Activated naive CD8-positive, alpha-beta T cell treated with anti-CD3 and anti-CD28 coated beads, Interleukin-2, amount 50 U/mL, for 24 hours (primary cell): ENCODE data around the gene RUSC1.
A peak's percentile ranks its signal among the peaks of the same experiment; 100 is the strongest.
"Not testable (repeated sequence)": the region's sequence is repeated elsewhere in the genome, so short reads cannot be mapped to it uniquely, and the experiment has no call there.

Experiments used
- ATAC-seq: fragments of 150-1000 bp; cut with Tn5 transposase; one replicate; pipeline ENCODE4 v1.10.0; 2021
- DNase-seq: peaks from one replicate; pipeline ENCODE4 v3.0.0; 2021
- H3K27ac Mint-ChIP-seq: one replicate; pipeline ENCODE4 v1.8.0; 2021; ENCODE audit warnings: mild to moderate bottlenecking, mixed read lengths
- H3K27me3 Mint-ChIP-seq: one replicate; pipeline ENCODE4 v1.8.0; 2021; ENCODE audit warnings: mixed read lengths
- H3K36me3 Mint-ChIP-seq: one replicate; pipeline ENCODE4 v1.8.0; 2021; ENCODE audit warnings: low read depth, mixed read lengths
- H3K4me1 Mint-ChIP-seq: one replicate; pipeline ENCODE4 v1.8.0; 2021; ENCODE audit warnings: mixed read lengths
- H3K4me3 Mint-ChIP-seq: one replicate; pipeline ENCODE4 v1.8.0; 2021; ENCODE audit warnings: mild to moderate bottlenecking, moderate library complexity, mixed read lengths
- H3K9me3 Mint-ChIP-seq: one replicate; pipeline ENCODE4 v1.8.0; 2021; ENCODE audit warnings: mixed read lengths

The RUSC1 gene

GRCh38 chr1:155325603-155325893, 4.9 kb downstream of the RUSC1 start:
- Mint-ChIP-seq H3K4me3 (peak overlapping the region; percentile 55), H3K27ac (peak overlapping the region; percentile 68), H3K27me3 (no peaks in the 10 kb centered on the region), H3K9me3 (no peaks in the 10 kb centered on the region), H3K4me1 (peaks cover 27% of the 10 kb centered on the region), H3K36me3 (peaks cover 8% of the 10 kb centered on the region)
- DNase-seq (no peak), ATAC-seq (no peak)

- peak overlapping the region; percentile 55 for H3K4me3 Mint-ChIP-seq
- no peaks in the 10 kb centered on the region for H3K27me3 Mint-ChIP-seq
- peaks cover 23% of the 10 kb centered on the region for H3K4me1 Mint-ChIP-seq
- DNase-seq (no peak), ATAC-seq (no peak)
- H3K27ac Mint-ChIP-seq = peak overlapping the region; percentile 68
- no peaks in the 10 kb centered on the region for H3K9me3 Mint-ChIP-seq
- H3K36me3 Mint-ChIP-seq = peaks cover 13% of the 10 kb centered on the region
Observed at GRCh38 chr1:155326020-155326526, 5.4 kb downstream of the RUSC1 start.

- Mint-ChIP-seq H3K9me3 (no peaks in the 10 kb centered on the region), H3K27me3 (no peaks in the 10 kb centered on the region), H3K4me1 (peaks cover 20% of the 10 kb centered on the region), H3K27ac (no peak overlapping the region), H3K36me3 (peaks cover 16% of the 10 kb centered on the region), H3K4me3 (no peak overlapping the region)
- ATAC-seq (no peak), DNase-seq (no peak)
Observed at GRCh38 chr1:155326631-155327037, 5.9 kb downstream of the RUSC1 start.

GRCh38 chr1:155327981-155328380, 7.3 kb downstream of the RUSC1 start:
- Mint-ChIP-seq H3K36me3 (peaks cover 16% of the 10 kb centered on the region), H3K9me3 (no peaks in the 10 kb centered on the region), H3K27me3 (no peaks in the 10 kb centered on the region), H3K4me3 (no peak overlapping the region), H3K27ac (no peak overlapping the region), H3K4me1 (peaks cover 12% of the 10 kb centered on the region)
- no peak for ATAC-seq
- no peak for DNase-seq

GRCh38 chr1:155328856-155329255, 8.2 kb downstream of the RUSC1 start:
- H3K27me3 Mint-ChIP-seq, H3K27ac Mint-ChIP-seq, H3K4me3 Mint-ChIP-seq, ATAC-seq, H3K9me3 Mint-ChIP-seq, DNase-seq: not testable (repeated sequence)
- peaks cover 21% of the 10 kb centered on the region for H3K36me3 Mint-ChIP-seq
- H3K4me1 Mint-ChIP-seq = peaks cover 12% of the 10 kb centered on the region

- H3K27ac Mint-ChIP-seq = no peak overlapping the region
- H3K36me3 Mint-ChIP-seq = peaks cover 26% of the 10 kb centered on the region
- no peak for DNase-seq
- H3K4me3 Mint-ChIP-seq = no peak overlapping the region
- H3K4me1 Mint-ChIP-seq = peaks cover 8% of the 10 kb centered on the region
- peak; percentile 5 for ATAC-seq
- no peaks in the 10 kb centered on the region for H3K9me3 Mint-ChIP-seq
- no peaks in the 10 kb centered on the region for H3K27me3 Mint-ChIP-seq
Observed at GRCh38 chr1:155329980-155330598, 9.4 kb downstream of the RUSC1 start.

- Mint-ChIP-seq H3K9me3 (no peaks in the 10 kb centered on the region), H3K27me3 (no peaks in the 10 kb centered on the region), H3K4me3 (no peak overlapping the region), H3K4me1 (peaks cover 3% of the 10 kb centered on the region), H3K36me3 (peaks cover 47% of the 10 kb centered on the region), H3K27ac (no peak overlapping the region)
- ATAC-seq (no peak), DNase-seq (no peak)
Observed at GRCh38 chr1:155334962-155335361, 14.3 kb downstream of the RUSC1 start.

- Mint-ChIP-seq H3K9me3 (no peaks in the 10 kb centered on the region), H3K4me1 (peaks cover 3% of the 10 kb centered on the region), H3K27me3 (no peaks in the 10 kb centered on the region), H3K36me3 (peaks cover 46% of the 10 kb centered on the region), H3K27ac (peak overlapping the region; percentile 1), H3K4me3 (no peak overlapping the region)
- DNase-seq (no peak), ATAC-seq (no peak)
Observed at GRCh38 chr1:155339515-155340097, 18.9 kb downstream of the RUSC1 start.

- Mint-ChIP-seq H3K4me1 (peaks cover 3% of the 10 kb centered on the region), H3K9me3 (no peaks in the 10 kb centered on the region), H3K36me3 (peaks cover 40% of the 10 kb centered on the region), H3K27ac (no peak overlapping the region), H3K4me3 (no peak overlapping the region), H3K27me3 (no peaks in the 10 kb centered on the region)
- no peak for DNase-seq
- ATAC-seq = no peak
Observed at GRCh38 chr1:155342842-155343241, 22.1 kb downstream of the RUSC1 start.

- Mint-ChIP-seq H3K36me3 (peaks cover 46% of the 10 kb centered on the region), H3K4me3 (no peak overlapping the region), H3K27me3 (no peaks in the 10 kb centered on the region), H3K4me1 (no peaks in the 10 kb centered on the region), H3K9me3 (no peaks in the 10 kb centered on the region), H3K27ac (no peak overlapping the region)
- DNase-seq (no peak), ATAC-seq (no peak)
Observed at GRCh38 chr1:155352631-155353030, 31.9 kb downstream of the RUSC1 start.

GRCh38 chr1:155360051-155360450, 39.4 kb downstream of the RUSC1 start:
- no peak overlapping the region for H3K27ac Mint-ChIP-seq
- no peaks in the 10 kb centered on the region for H3K9me3 Mint-ChIP-seq
- H3K4me3 Mint-ChIP-seq = no peak overlapping the region
- H3K27me3 Mint-ChIP-seq = no peaks in the 10 kb centered on the region
- H3K4me1 Mint-ChIP-seq = no peaks in the 10 kb centered on the region
- no peak for ATAC-seq
- H3K36me3 Mint-ChIP-seq = peaks cover 13% of the 10 kb centered on the region
- no peak for DNase-seq

- Mint-ChIP-seq H3K27ac (no peak overlapping the region), H3K9me3 (no peaks in the 10 kb centered on the region), H3K27me3 (no peaks in the 10 kb centered on the region), H3K36me3 (peaks cover 29% of the 10 kb centered on the region), H3K4me1 (peaks cover 2% of the 10 kb centered on the region), H3K4me3 (no peak overlapping the region)
- no peak for ATAC-seq
- no peak for DNase-seq
Observed at GRCh38 chr1:155379180-155379579, 58.5 kb downstream of the RUSC1 start.

GRCh38 chr1:155379631-155380090, 59.0 kb downstream of the RUSC1 start:
- DNase-seq = no peak
- Mint-ChIP-seq H3K4me3 (no peak overlapping the region), H3K4me1 (peaks cover 2% of the 10 kb centered on the region), H3K9me3 (no peaks in the 10 kb centered on the region), H3K27ac (no peak overlapping the region), H3K36me3 (peaks cover 30% of the 10 kb centered on the region), H3K27me3 (no peaks in the 10 kb centered on the region)
- no peak for ATAC-seq
